Measurements from ENCODE around the gene NDRG4.

The NDRG4 gene

GRCh38 chr16:58548378-58548777 is 48.4 kb downstream of the NDRG4 start:
- DNase-seq = no peak

GRCh38 chr16:58551496-58551895 is 51.6 kb downstream of the NDRG4 start:
- no peak for DNase-seq

- DNase-seq = no peak
Observed at GRCh38 chr16:58556678-58557077, 56.7 kb downstream of the NDRG4 start.

Measured in CD4-positive, alpha-beta T cell treated with Interleukin-1 beta for 1 hour (primary cell).